Kidney epithelial cell (primary cell): ENCODE results near the gene TTC36. TPM values are rescaled to one million over a fixed set of nuclear protein-coding genes. Genes with fewer than 3 reads are reported as not detected.
"Not testable (repeated sequence)": the region's sequence is repeated elsewhere in the genome, so short reads cannot be mapped to it uniquely, and the experiment has no call there.

ENCODE experiments used
- DNase-seq: peaks from one replicate; pipeline ENCODE4 v3.0.0-alpha.2; 2010; ENCODE audit warnings: low read depth
- H3K27me3 ChIP-seq: 2 replicates; pipeline ENCODE4 v1.6.0; 2011; ENCODE audit warnings: low read length; ENCODE audit not compliant: control insufficient read depth, insufficient read depth
- H3K36me3 ChIP-seq: 2 replicates; pipeline ENCODE4 v1.5.1; 2011; ENCODE audit warnings: low read length; ENCODE audit not compliant: control insufficient read depth, insufficient read depth
- H3K4me3 ChIP-seq: 2 replicates; pipeline ENCODE4 v1.5.1; 2011; ENCODE audit warnings: low read depth, mild to moderate bottlenecking, control low read depth, low read length
- total RNA-seq: library from RNA; depleted of rRNA; stranded (reverse); fragments of >200 nt; gene quantifications from 2 replicates; pipeline ENCODE4 v1.2.3, GENCODE V29; 2015
- TF ChIP-seq, protein P1 (sequence below): IDR thresholded peaks from 2 replicates; pipeline ENCODE4 v1.5.1; 2011; ENCODE audit warnings: mild to moderate bottlenecking, moderate library complexity, low read length, control low read depth, inconsistent platforms; ENCODE audit not compliant: insufficient read depth, poor library complexity, severe bottlenecking

Gene TTC36
- total RNA-seq, 1 donor from 2014 or later = 1.0 TPM

DNA sequence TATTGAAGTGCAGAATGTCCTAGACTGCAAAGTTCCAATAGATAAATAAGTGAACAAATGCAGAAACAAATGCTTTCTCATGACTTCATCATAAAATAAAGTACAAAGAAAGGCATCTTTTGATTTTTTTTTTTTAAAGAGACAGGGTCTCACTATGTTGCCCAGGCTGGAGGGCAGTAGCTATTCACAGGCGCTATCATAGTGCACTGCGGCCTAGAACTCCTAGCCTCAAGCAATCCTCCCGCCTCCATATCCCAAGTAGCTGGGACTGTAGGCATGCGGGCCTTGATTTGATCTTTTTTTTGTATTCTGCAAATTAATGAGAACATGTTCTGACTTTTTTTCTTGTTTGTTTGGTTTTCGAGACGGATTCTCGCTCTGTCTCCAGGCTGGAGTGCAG is 47.4 kb downstream of the TTC36 start:
- Histone ChIP-seq H3K36me3 (no peaks in the 10 kb centered on the region), H3K4me3 (no peak overlapping the region), H3K27me3 (no peaks in the 10 kb centered on the region)
- TF ChIP-seq, protein P1, sequence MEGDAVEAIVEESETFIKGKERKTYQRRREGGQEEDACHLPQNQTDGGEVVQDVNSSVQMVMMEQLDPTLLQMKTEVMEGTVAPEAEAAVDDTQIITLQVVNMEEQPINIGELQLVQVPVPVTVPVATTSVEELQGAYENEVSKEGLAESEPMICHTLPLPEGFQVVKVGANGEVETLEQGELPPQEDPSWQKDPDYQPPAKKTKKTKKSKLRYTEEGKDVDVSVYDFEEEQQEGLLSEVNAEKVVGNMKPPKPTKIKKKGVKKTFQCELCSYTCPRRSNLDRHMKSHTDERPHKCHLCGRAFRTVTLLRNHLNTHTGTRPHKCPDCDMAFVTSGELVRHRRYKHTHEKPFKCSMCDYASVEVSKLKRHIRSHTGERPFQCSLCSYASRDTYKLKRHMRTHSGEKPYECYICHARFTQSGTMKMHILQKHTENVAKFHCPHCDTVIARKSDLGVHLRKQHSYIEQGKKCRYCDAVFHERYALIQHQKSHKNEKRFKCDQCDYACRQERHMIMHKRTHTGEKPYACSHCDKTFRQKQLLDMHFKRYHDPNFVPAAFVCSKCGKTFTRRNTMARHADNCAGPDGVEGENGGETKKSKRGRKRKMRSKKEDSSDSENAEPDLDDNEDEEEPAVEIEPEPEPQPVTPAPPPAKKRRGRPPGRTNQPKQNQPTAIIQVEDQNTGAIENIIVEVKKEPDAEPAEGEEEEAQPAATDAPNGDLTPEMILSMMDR = no peak
- no peak for DNase-seq

GRCh38 chr11:118577995-118578394 is 50.7 kb downstream of the TTC36 start:
- DNase-seq, H3K36me3 ChIP-seq, H3K27me3 ChIP-seq, H3K4me3 ChIP-seq: not testable (repeated sequence)

Other genes starting within 250 kb of the TTC36 start
- gene CD3E, start 222.7 kb upstream of the TTC36 start, total RNA-seq = not detected in 2 replicates
- gene CD3D, start 184.8 kb upstream of the TTC36 start, total RNA-seq = not detected in 2 replicates
- gene CD3G, start 183.1 kb upstream of the TTC36 start, total RNA-seq = not detected in 2 replicates
- gene UBE4A, start 167.9 kb upstream of the TTC36 start, total RNA-seq = 45.0 and 49.3 TPM in 2 replicates
- 52.6 and 52.7 TPM in 2 replicates for gene ATP5MG, start 125.9 kb upstream of the TTC36 start, total RNA-seq
- gene KMT2A, start 91.0 kb upstream of the TTC36 start, total RNA-seq = 42.2 and 45.6 TPM in 2 replicates
- gene TMEM25, start 3.7 kb downstream of the TTC36 start, total RNA-seq = 47.9 and 71.6 TPM in 2 replicates
- 28.9 and 30.1 TPM in 2 replicates for gene IFT46, start 38.5 kb downstream of the TTC36 start, total RNA-seq
- 122 and 127 TPM in 2 replicates for gene ARCN1, start 44.9 kb downstream of the TTC36 start, total RNA-seq
- gene PHLDB1, start 80.1 kb downstream of the TTC36 start, total RNA-seq = 99.0 and 107 TPM in 2 replicates
- gene TREH, start 152.2 kb downstream of the TTC36 start, total RNA-seq = not detected in 2 replicates